ENCODE measurements around the gene RNF11. TPM values are rescaled to one million over a fixed set of nuclear protein-coding genes. Genes with fewer than 3 reads are reported as not detected.

Gene RNF11
- polyA plus RNA-seq, 1 donor from 2014 or later = 210 TPM

DNA sequence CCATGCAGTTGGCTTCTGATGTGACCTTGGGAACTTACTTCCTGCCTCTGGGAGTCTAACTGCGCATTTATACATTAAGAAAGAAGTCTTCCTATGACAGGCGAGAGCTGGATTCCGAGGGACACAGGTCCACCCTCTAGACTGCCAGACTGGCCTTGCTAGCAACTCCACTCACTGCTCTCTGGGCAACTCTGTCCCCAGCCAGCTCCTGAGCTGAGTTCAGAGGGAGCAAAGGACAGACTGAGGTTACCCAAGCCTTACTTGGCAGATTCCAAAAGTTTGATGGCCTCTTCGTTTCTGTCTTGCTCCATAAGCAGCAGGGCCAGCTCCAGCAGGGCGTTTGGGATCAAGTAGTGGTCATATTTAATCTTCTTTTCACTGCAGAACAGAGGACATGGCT lies 52.5 kb downstream of the RNF11 start:
- no peak overlapping the region for H2AFZ ChIP-seq (ENCODE audit: low read depth, low read length)

GRCh38 chr1:51289676-51290488 lies 53.8 kb downstream of the RNF11 start:
- Histone ChIP-seq H3K27me3 (ENCODE audit: insufficient read depth, low read depth, low read length) (no peaks in the 10 kb centered on the region), H3K4me3 (ENCODE audit: low read length) (no peak overlapping the region), H3K9ac (ENCODE audit: low read length) (no peak overlapping the region), H3K9me2 (ENCODE audit: insufficient read depth, low read length) (no peaks in the 10 kb centered on the region), H4K20me1 (ENCODE audit: insufficient read depth) (no peaks in the 10 kb centered on the region), H3F3A (ENCODE audit: insufficient read depth, low read length, poor library complexity, severe bottlenecking) (no peaks in the 10 kb centered on the region), H3K79me2 (replicated peaks; ENCODE audit: insufficient read depth, low read length) (no peaks in the 10 kb centered on the region), H3K9me3 (ENCODE audit: low read length) (no peaks in the 10 kb centered on the region), H3K36me3 (ENCODE audit: insufficient read depth, low read length) (no peaks in the 10 kb centered on the region), H2AFZ (ENCODE audit: low read depth, low read length) (no peak overlapping the region), H3K27ac (ENCODE audit: low read length) (no peak overlapping the region), H3K4me2 (ENCODE audit: low read length) (no peak overlapping the region)
- TF ChIP-seq EZH2 (IDR thresholded peaks at IDR 0.05; ENCODE audit: borderline replicate concordance, insufficient read depth, low read length, poor library complexity, severe bottlenecking) (no peak), CTCF (IDR thresholded peaks at IDR 0.05; ENCODE audit: poor library complexity, severe bottlenecking) (no peak), SMC3 (conservative IDR thresholded peaks at IDR 0.05; ENCODE audit: poor library complexity) (no peak), REST (IDR thresholded peaks at IDR 0.05; ENCODE audit: borderline replicate concordance) (no peak), TAF1 (IDR thresholded peaks at IDR 0.05; ENCODE audit: low read depth) (no peak), POLR2AphosphoS5 (IDR thresholded peaks at IDR 0.05) (no peak), RAD21 (conservative IDR thresholded peaks at IDR 0.05) (no peak)

More for the DNA sequence above, 52.5 kb downstream of the RNF11 start:
- no peaks in the 10 kb centered on the region for H3K9me3 ChIP-seq (ENCODE audit: low read length)
- TF ChIP-seq POLR2AphosphoS5 (IDR thresholded peaks at IDR 0.05) = no peak
- H3K4me3 ChIP-seq (ENCODE audit: low read length) = no peak overlapping the region
- H3K27me3 ChIP-seq (ENCODE audit: insufficient read depth, low read depth, low read length) = no peaks in the 10 kb centered on the region
- H3K9me2 ChIP-seq (ENCODE audit: insufficient read depth, low read length) = no peaks in the 10 kb centered on the region
- H3K79me2 ChIP-seq (replicated peaks; ENCODE audit: insufficient read depth, low read length) = no peaks in the 10 kb centered on the region
- H3F3A ChIP-seq (ENCODE audit: insufficient read depth, low read length, poor library complexity, severe bottlenecking) = no peaks in the 10 kb centered on the region
- no peaks in the 10 kb centered on the region for H3K36me3 ChIP-seq (ENCODE audit: insufficient read depth, low read length)
- no peak overlapping the region for H3K4me2 ChIP-seq (ENCODE audit: low read length)
- H4K20me1 ChIP-seq (ENCODE audit: insufficient read depth) = no peaks in the 10 kb centered on the region
- H3K9ac ChIP-seq (ENCODE audit: low read length) = no peak overlapping the region
- no peak overlapping the region for H3K27ac ChIP-seq (ENCODE audit: low read length)

DNA sequence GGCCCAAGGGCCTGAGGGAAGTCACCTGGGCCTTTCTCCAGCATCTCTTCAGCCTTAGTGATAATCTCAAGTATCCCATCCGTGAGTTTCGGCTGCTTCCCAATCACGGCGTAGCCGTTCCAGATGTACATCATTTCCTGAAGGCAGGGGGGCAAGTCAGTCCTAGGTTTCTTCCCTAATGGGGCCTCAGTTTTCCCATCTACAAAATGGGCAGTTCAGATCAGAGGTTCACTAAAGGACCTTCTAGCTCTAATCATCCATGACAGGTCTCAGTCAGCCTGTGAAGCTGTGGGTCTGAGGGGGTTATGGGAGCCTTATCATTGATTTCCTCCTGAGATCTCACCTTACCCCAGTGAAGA lies 54.4 kb downstream of the RNF11 start:
- TF ChIP-seq TAF1 (IDR thresholded peaks at IDR 0.05; ENCODE audit: low read depth) = no peak
- no peak for TF ChIP-seq REST (IDR thresholded peaks at IDR 0.05; ENCODE audit: borderline replicate concordance)
- no peak for TF ChIP-seq EP300 (conservative IDR thresholded peaks at IDR 0.05; ENCODE audit: poor library complexity, severe bottlenecking)
- no peak for TF ChIP-seq MXI1 (conservative IDR thresholded peaks at IDR 0.05; ENCODE audit: poor library complexity, severe bottlenecking)
- TF ChIP-seq EZH2 (IDR thresholded peaks at IDR 0.05; ENCODE audit: borderline replicate concordance, insufficient read depth, low read length, poor library complexity, severe bottlenecking) = no peak
- TF ChIP-seq POLR2AphosphoS5 (IDR thresholded peaks at IDR 0.05) = no peak
- TF ChIP-seq RAD21 (conservative IDR thresholded peaks at IDR 0.05) = no peak
- no peak for TF ChIP-seq CTCF (IDR thresholded peaks at IDR 0.05; ENCODE audit: poor library complexity, severe bottlenecking)
- no peak for TF ChIP-seq SMC3 (conservative IDR thresholded peaks at IDR 0.05; ENCODE audit: poor library complexity)
- Histone ChIP-seq H4K20me1 (ENCODE audit: insufficient read depth) (no peaks in the 10 kb centered on the region), H3K9me3 (ENCODE audit: low read length) (no peaks in the 10 kb centered on the region), H3K27me3 (ENCODE audit: insufficient read depth, low read depth, low read length) (no peaks in the 10 kb centered on the region), H3K9me2 (ENCODE audit: insufficient read depth, low read length) (no peaks in the 10 kb centered on the region), H3K4me3 (ENCODE audit: low read length) (no peak overlapping the region), H3K79me2 (replicated peaks; ENCODE audit: insufficient read depth, low read length) (no peaks in the 10 kb centered on the region), H3K27ac (ENCODE audit: low read length) (no peak overlapping the region), H3K36me3 (ENCODE audit: insufficient read depth, low read length) (no peaks in the 10 kb centered on the region), H3F3A (ENCODE audit: insufficient read depth, low read length, poor library complexity, severe bottlenecking) (no peaks in the 10 kb centered on the region), H2AFZ (ENCODE audit: low read depth, low read length) (no peak overlapping the region), H3K9ac (ENCODE audit: low read length) (no peak overlapping the region), H3K4me2 (ENCODE audit: low read length) (no peak overlapping the region)
